Amygdala (tissue), 56 donors: Measurements from ENCODE around the gene NEUROD4.

Experiments used
- DNase-seq, 56 donors: peaks; one replicate each; lab custom pipeline; 2025; lab: John Stamatoyannopoulos, UW

NEUROD4 gene

GRCh38 chr12:55051197-55051947 lies 31.6 kb downstream of the NEUROD4 start:
- DNase-seq = no peak

- no peak for DNase-seq
Observed at GRCh38 chr12:55057481-55057880, 37.7 kb downstream of the NEUROD4 start.

- no peak for DNase-seq
Observed at GRCh38 chr12:55058082-55058481, 38.3 kb downstream of the NEUROD4 start.

GRCh38 chr12:55058776-55059175 lies 39.0 kb downstream of the NEUROD4 start:
- no peak for DNase-seq

- no peak for DNase-seq
Observed at GRCh38 chr12:55060470-55060869, 40.7 kb downstream of the NEUROD4 start.

GRCh38 chr12:55061024-55061423 lies 41.2 kb downstream of the NEUROD4 start:
- DNase-seq = no peak

GRCh38 chr12:55063291-55063690 lies 43.5 kb downstream of the NEUROD4 start:
- DNase-seq = no peak

- DNase-seq = no peak
Observed at GRCh38 chr12:55065535-55065934, 45.8 kb downstream of the NEUROD4 start.

GRCh38 chr12:55067701-55068100 lies 47.9 kb downstream of the NEUROD4 start:
- no peak for DNase-seq

- DNase-seq = peak in 9 of 56 donors; percentile 1 to 28 (median 9)
Observed at GRCh38 chr12:55068416-55069010, 48.7 kb downstream of the NEUROD4 start.

GRCh38 chr12:55072083-55072482 lies 52.3 kb downstream of the NEUROD4 start:
- DNase-seq = peak in 28 of 56 donors; percentile 2 to 60 (median 20)

GRCh38 chr12:55073043-55074022 lies 53.6 kb downstream of the NEUROD4 start:
- DNase-seq = peak in 41 of 56 donors; percentile 3 to 83 (median 42)

GRCh38 chr12:55074806-55075205 lies 55.0 kb downstream of the NEUROD4 start:
- no peak for DNase-seq
